ENCODE data around the gene TAF11L3.
"Not testable (repeated sequence)": the region's sequence is repeated elsewhere in the genome, so short reads cannot be mapped to it uniquely, and the experiment has no call there.

- TF ChIP-seq CTCF (IDR thresholded peaks at IDR 0.05); TCF7L2 (IDR thresholded peaks at IDR 0.05; ENCODE audit: low read depth, low read length); REST (IDR thresholded peaks at IDR 0.05; ENCODE audit: insufficient read depth in 1 of 2, low read depth in 2 of 2, low read length in 1 of 2); SIN3A (IDR thresholded peaks at IDR 0.05; ENCODE audit: borderline replicate concordance, insufficient read depth, low read depth, low read length); POLR2AphosphoS5 (IDR thresholded peaks at IDR 0.05; ENCODE audit: low read depth, low read length): not testable (repeated sequence)
Measured at GRCh38 chr5:17521501-17521900, 3.3 kb downstream of the TAF11L3 start, which contains the start of gene TAF11L4.

Data from Panc1 (cell line).